ENCODE measurements around the gene FRRS1.
"Not testable (repeated sequence)": the region's sequence is repeated elsewhere in the genome, so short reads cannot be mapped to it uniquely, and the experiment has no call there.

The FRRS1 gene

DNA sequence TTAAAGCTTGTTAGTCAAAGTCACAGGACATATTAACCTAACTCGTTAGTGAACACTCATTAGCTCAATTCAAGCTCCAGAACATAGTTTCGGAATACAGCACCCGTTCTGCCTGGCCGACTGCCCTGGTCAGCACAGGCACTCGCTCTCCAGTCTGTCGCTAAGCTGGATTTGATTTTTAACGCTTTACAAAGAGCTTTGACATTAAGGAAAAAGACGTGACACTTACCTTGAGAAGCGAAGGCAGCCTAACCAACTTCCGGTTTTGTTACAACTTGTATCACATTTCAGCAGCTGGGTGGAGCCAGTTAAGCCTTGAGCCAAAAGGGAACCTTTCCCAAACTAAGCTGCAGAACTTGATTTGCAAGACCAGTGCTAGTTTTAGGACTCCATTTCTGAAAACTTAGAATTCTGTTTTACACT is at the start of gene FRRS1:
Gene FRRS1 (minus strand): TSS at position 258 of the 423 bp plus-strand sequence. CDS start 17,867 bp downstream, outside the sequence.
- peak; percentile 11 for DNase-seq

DNA sequence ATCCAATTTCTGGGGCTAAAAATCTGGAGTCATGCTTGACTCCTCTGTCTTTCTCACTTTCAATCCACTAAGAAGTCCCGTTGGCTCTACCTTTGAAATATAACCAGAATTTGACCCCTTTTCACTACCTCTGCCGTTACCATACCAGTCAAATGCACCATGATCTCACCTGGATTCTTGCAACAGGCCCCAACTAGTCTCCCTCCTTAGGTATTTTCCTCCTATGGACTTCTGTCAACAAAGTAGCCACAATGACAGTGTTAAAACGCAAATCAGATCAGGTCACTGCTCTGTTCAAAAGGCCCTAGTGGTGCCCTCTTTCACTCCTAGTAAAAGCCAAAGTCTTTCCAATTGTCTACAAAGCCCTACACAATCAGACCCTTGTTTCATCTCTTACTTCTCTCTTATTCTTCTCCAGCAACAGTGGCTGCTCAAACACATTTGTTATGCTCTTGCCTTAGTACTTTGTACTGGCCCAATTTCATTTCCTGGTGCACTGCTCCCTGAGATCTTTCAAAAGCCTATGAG is 48.0 kb upstream of the FRRS1 start:
- DNase-seq = no peak

DNA sequence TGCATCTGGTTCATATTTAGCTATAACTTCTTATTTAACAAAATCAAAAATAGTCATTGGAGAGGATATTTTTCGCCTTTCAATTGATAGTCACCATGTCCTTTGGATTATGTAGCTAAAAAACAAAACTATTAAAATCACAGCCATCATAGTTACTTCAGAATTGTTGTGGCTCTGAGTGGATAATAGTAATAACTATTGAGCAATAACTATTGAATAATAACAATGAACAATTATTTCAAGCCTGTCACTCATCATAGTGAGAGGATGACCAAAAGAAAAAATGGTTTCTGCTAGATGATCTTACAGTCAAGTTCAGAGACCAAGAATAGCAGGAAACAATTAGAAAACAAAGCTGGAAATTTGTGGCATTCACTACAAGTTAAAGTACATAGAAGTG is 45.3 kb upstream of the FRRS1 start:
- DNase-seq = no peak

GRCh38 chr1:99811075-99811474 is 44.6 kb upstream of the FRRS1 start:
- DNase-seq = no peak

DNA sequence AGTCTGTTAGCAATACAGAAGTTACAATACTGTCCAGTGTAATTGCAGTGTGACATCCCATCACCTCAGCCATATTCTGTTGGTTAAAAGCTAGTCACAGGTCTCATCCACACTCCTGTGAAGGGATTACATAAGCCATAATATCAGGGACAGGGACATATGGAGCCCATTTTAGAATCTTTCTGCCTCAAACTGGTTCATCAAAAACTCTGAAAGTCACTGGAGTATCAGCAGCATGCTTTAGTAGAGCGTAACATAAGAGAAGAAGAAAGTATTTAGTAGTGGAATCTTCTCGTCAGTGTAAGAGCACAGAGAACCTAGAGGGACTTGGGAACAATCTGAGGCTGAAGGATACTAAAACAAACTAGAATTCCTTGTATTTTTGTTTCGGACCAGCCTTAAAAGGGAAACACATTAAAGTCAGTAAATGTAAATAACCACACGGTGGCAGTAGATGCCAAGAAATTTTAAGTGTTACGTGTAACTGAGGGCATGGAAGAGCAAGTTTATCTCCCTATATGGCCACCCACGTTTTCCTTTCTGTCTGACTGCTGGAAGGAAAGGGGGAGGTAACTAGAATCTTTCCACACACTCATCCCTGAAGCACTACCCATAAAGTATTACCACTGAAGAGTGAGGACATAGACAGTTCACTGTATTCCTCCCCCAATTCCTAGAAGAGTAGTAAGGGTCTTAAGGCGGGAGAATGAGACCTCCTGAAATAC is 42.1 kb upstream of the FRRS1 start:
- DNase-seq = no peak

DNA sequence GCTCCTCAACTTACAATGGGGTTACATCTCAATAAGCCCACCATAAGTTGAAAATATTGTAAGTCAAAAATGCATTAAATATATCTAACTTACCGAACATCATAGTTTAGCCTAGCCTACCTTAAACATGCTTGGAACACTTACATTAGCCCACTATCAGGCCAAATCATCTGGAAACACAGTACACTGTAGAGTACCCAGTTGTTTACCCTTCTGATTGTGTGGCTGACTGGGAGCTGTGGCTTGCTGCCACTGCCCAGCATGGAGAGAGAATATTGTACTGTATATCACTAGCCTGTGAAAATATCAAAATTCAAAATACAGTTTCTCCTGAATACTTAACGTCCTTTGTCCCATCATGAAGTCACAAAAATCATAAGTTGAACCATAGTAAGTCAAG is 40.4 kb upstream of the FRRS1 start:
- DNase-seq = no peak

DNA sequence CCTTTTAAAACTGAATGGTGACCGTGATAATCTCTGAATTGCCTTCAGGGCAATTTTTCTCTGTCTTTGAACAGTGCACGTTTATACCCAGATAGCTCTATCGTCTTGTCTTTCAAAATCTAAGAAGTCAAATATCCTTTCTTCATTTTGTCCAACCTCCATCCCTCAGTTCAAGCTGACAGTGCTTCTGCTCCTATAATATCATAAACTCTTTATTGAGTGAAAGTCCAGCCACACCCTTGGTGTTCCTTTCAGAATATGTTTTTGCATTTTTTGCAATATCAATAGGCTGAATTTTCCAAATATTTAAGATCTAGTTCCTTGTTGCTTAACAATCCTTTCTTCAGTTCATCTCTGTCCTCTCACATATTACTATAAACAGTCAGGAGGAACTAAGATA is 35.1 kb upstream of the FRRS1 start:
- no peak for DNase-seq

- not testable (repeated sequence) for DNase-seq
These were observed 27.4 kb upstream of the FRRS1 start for GRCh38 chr1:99793861-99794260.

DNA sequence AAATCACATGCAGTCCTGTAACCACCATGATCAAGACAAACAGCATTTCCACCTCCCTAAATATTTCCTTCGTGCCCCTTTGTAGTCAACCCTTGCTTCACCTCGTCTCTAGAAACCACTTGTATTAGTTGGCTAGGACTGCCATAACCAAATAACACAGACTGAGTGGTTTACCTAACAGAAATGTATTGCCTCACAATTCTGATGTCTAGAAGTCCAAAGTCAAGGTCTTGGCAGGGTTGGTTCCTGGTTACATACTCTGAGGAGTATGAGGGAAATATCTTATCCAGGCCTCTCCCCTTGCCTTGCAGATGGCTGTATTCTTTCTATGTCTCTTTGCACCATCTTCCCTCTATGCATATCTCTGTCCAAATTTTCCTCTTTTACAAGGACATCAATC is 23.3 kb upstream of the FRRS1 start:
- DNase-seq = no peak

DNA sequence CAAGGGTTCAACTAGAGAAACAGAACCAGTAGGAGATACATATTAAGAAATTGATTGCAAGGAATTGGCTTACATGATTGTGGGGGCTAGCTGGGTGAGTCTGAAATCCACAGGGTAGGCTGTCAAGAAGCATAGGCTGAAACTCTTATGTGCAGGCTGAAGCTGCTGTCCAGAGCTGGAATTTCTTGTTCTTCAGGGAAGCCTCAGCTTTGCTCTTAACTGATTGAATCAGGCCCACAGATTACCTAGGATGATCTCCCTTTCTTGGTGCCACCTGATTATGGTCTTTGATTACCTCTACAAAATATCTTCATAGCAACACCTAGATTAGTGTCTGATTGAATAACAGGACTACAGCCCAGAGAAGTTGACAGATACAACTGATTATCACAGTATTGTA is 22.5 kb upstream of the FRRS1 start:
- no peak for DNase-seq

DNA sequence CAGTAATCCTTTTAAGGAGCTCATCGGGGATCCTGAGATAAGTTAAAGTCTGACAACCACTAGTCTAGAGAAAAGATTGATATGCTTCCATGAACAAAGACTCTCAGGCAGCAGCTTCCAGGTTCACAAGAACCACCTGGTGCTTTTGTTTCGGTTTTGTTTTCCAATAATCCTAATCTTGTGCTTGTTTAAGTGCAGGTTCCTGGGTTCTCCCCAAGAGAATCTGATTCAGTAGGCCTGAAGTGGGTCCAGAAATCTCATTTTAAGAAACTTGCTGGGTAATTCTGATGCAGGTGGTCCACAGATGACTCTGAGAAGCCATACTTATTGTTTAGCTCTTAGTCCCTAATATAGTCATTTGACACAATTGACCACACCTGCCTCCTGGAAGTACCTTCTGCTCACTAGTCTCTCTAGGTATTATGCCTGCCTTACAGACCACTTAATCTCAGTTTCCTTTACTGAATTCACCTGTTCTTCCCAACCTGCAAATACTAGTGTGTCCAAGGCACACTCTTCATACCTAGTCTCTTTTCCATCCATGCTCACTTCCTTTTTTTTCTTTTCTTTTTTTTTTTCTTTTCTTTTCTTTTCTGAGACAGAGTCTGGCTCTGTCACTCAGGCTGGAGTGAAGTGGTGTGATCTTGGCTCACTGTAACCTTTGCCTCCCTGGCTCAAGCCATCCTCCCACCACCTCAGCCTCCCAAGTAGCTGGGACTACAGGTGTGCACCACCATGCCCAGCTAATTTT is 20.5 kb upstream of the FRRS1 start:
- DNase-seq = no peak

- no peak for DNase-seq
These were observed 18.4 kb upstream of the FRRS1 start for GRCh38 chr1:99784809-99785255.

DNA sequence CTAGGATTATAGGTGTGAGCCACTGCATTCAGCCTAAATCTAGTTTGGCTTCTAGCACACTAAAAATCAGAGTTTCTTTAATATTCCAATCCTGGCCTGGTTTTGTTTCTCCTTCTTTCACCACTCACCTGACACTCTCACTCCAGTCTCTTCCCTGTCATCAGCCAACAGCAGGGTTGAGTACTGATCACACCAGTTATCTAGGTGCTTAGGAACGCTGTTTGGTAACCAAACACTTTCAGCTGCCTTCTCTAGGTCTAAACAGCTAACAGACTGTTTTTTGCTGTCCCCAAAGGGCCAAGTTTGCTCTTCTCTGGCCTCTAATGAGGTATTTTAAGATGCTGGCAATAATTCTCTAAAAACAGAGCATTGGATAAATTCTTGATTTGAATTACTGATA is 17.7 kb upstream of the FRRS1 start:
- no peak for DNase-seq

GRCh38 chr1:99782920-99783319 is 16.5 kb upstream of the FRRS1 start:
- no peak for DNase-seq

GRCh38 chr1:99782397-99782796 is 16.0 kb upstream of the FRRS1 start:
- DNase-seq = no peak

GRCh38 chr1:99781798-99782197 is 15.4 kb upstream of the FRRS1 start:
- DNase-seq = no peak

DNA sequence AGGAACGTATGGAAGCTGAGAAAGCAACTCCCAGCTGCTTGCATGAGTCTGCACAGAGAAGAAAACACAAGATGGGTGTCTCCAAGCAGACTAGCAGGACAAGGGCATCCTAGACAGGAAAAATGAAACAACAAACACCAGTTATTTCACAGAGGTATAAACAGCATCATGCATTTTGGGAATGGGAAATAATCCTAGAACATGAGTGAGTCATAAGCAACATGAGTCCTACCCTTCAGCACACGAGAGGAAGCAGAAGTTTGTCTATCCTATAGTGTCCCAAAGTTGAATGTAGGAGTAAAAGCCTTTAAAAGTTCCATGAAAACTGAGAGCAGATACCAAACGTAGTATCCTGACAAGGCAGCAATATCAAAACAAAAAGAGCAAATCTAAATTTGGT is 11.3 kb upstream of the FRRS1 start:
- no peak for DNase-seq

GRCh38 chr1:99776120-99776519 is 9.7 kb upstream of the FRRS1 start:
- no peak for DNase-seq

GRCh38 chr1:99772809-99773208 is 6.4 kb upstream of the FRRS1 start:
- no peak for DNase-seq

DNA sequence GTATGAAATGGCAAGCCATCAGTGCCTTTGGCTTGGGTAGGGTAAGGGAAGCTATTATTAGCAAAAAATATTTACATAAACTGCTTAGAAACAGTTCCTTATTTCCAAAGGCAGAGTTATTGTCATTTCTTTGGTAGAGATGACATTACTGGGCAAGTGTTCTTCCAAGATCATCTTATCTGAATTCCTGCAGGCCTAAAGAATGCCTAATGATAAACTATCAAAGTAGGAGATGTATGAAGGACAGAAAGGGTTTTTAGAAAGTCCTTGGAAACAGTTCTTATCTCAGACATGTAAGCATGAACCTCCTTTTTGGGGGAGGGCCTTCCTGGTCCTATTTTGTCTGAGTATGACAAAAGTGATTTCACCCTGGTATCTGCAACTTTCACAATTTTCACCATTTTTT is 5.1 kb upstream of the FRRS1 start:
- DNase-seq = no peak

DNA sequence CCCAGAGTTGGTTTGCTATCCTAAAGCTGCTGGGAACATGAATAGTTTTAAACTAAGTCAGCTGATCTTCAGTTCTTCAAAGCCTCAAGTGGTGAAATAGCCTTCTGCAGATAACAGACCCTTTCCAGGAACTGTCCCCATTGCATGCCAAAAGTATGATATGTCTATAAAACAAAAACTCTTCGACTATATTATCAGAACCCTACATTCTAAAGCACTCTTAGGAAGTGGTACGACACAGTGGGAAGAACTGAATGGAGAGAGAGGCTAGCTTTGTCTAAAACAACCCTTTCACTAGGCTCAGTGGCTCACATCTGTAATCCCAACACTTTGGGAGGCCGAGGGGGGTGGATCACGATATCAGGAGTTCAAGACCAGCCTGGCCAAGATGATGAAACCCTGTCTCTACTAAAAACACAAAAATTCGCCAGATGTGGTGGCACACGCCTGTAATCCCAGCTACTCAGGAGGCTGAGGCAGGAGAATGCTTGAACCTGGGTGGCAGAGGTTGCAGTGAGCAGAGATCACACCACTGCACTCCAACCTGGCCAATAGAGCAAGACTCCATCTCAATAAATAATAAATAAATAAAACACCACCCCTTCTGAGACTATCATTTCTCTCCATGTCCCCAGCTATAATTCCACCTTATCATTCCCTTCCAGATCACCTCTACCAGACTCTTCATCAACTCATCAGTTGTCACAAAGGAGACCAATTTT is 2.2 kb upstream of the FRRS1 start:
- DNase-seq = no peak

GRCh38 chr1:99768104-99768503 is 1.7 kb upstream of the FRRS1 start:
- DNase-seq = no peak

DNA sequence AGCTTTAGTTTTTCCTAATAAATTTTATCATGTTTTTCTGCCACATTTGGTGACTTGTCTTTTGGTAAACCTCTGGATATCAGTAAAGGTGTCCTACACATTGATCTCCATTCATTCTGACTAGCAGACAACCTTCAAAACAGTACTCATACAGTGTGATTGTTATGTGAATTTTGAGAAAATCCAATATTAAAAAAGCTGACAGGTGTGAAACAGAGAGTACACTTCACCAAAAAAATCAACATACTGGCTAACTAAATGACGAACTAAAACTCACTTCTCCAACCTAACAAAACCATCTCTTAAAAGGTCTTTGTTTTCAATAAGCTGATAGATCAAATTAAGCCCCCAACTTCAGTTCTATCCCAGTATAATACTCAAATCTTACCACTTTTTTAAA is 1.5 kb downstream of the FRRS1 start:
- no peak for DNase-seq

- DNase-seq = no peak
These were observed 2.0 kb downstream of the FRRS1 start for GRCh38 chr1:99764439-99764838.

Data from stimulated activated CD4-positive, alpha-beta T cell treated with anti-CD3 and anti-CD28 coated beads, Interleukin-1b, Interleukin-23, amount 100 ng/mL, for 48 hours (primary cell).